CD4-positive, alpha-beta T cell (primary cell): ENCODE results near the gene NCAPD2. TPM values are rescaled to one million over a fixed set of nuclear protein-coding genes. Genes with fewer than 3 reads are reported as not detected.

Source experiments
- ATAC-seq: fragments of 200-7000 bp; cut with Tn5 transposase; one replicate; pipeline ENCODE4 v1.10.0; 2022; ENCODE audit warnings: mild to moderate bottlenecking; ENCODE audit not compliant: poor library complexity
- CTCF ChIA-PET: fragments of 350-600 bp; sonication (Branson Sonifier 250); formaldehyde crosslinking; loops from one replicate; lab custom pipeline; 2021; ENCODE audit warnings: antibody characterized with exemption, inconsistent platforms; lab: Charles Lee
- POLR2A ChIA-PET: fragments of 350-600 bp; sonication (Branson Sonifier 250); formaldehyde crosslinking; loops from one replicate; lab custom pipeline; 2021; ENCODE audit warnings: antibody characterized with exemption, inconsistent platforms; lab: Charles Lee
- DNase-seq, 14 experiments: peaks; one replicate each; pipeline ENCODE4 v3.0.0-alpha.2; 2013 to 2020; ENCODE audit warnings: mixed read lengths in 2 of 14
- H3K27ac ChIP-seq, 2 donors: one replicate each; pipeline versions ENCODE4 v1.5.1 to v1.7.0; 2013; ENCODE audit warnings: low read length in 2 of 2, low read depth in 1 of 2, mild to moderate bottlenecking in 1 of 2
- H3K27me3 ChIP-seq, 2 experiments: 1 replicate in 1 of 2; 2 replicates in 1 of 2; pipeline versions ENCODE4 v1.6.1 to v1.7.0; 2013; ENCODE audit warnings: low read length in 2 of 2, control low read depth in 1 of 2, mild to moderate bottlenecking in 1 of 2, moderate library complexity in 1 of 2; ENCODE audit not compliant: insufficient read depth in 2 of 2, control insufficient read depth in 1 of 2
- H3K36me3 ChIP-seq: one replicate; pipeline ENCODE4 v1.6.1; 2013; ENCODE audit warnings: low read length, control low read depth; ENCODE audit not compliant: insufficient read depth
- H3K4me1 ChIP-seq: one replicate; pipeline ENCODE4 v1.6.1; 2013; ENCODE audit warnings: low read length, control low read depth; ENCODE audit not compliant: insufficient read depth
- H3K4me3 ChIP-seq: one replicate; pipeline ENCODE4 v1.5.1; 2013; ENCODE audit warnings: mild to moderate bottlenecking, low read length, moderate library complexity
- H3K9me3 ChIP-seq, 2 experiments: 1 replicate in 1 of 2; 2 replicates in 1 of 2; pipeline versions ENCODE4 v1.6.1 to v1.7.0; 2013; ENCODE audit warnings: low read length in 2 of 2, mild to moderate bottlenecking in 2 of 2, control low read depth in 1 of 2, moderate library complexity in 1 of 2; ENCODE audit not compliant: control insufficient read depth in 1 of 2, insufficient read depth in 1 of 2
- H3K27ac Mint-ChIP-seq: one replicate; pipeline ENCODE4 v1.8.0; 2020; ENCODE audit warnings: mixed read lengths
- H3K27me3 Mint-ChIP-seq: one replicate; pipeline ENCODE4 v1.8.0; 2021; ENCODE audit warnings: mixed read lengths
- H3K36me3 Mint-ChIP-seq: one replicate; pipeline ENCODE4 v1.8.0; 2021; ENCODE audit warnings: low read depth, mixed read lengths
- H3K4me1 Mint-ChIP-seq: one replicate; pipeline ENCODE4 v1.8.0; 2021; ENCODE audit warnings: low read depth, mixed read lengths
- H3K4me3 Mint-ChIP-seq: one replicate; pipeline ENCODE4 v1.8.0; 2020; ENCODE audit warnings: mild to moderate bottlenecking, mixed read lengths
- H3K9me3 Mint-ChIP-seq: one replicate; pipeline ENCODE4 v1.8.0; 2020; ENCODE audit warnings: mixed read lengths
- intact Hi-C, 2 experiments: fragments of 100-400 bp; cut with DNase I in 1 of 2; cut with micrococcal nuclease in 1 of 2; formaldehyde crosslinking; loops; one replicate each; pipeline versions ENCODE4 v1.15.1 to v1.9.0; 2023 to 2025; cut with DNase I, micrococcal nuclease
- total RNA-seq, 174 experiments: library from RNA in 2 of 174; stranded (reverse) in 2 of 174; gene quantifications; one replicate each; pipeline ENCODE4 v1.2.3 and lab custom pipeline; 2021 to 2026
- TF ChIP-seq, protein P1 (sequence below): fragments of 200-600 bp; IDR thresholded peaks from one replicate; pipeline ENCODE4 v1.8.0; 2022; ENCODE audit warnings: antibody characterized with exemption, mild to moderate bottlenecking

The NCAPD2 gene
- total RNA-seq, 2 experiments from 2014 or later = 13.7 to 14.9 TPM

- peak overlapping the region; percentile 98 for H3K27ac Mint-ChIP-seq
- peak overlapping the region; percentile 95 for H3K4me3 ChIP-seq
- ChIA-PET CTCF (interaction anchor here (0.7 to 2.7 kb wide), 3 partner anchors 13 to 121 kb away, joined by 3 to 7 read pairs (median 3); partner anchors contain the start of gene IFFO1), POLR2A (interaction anchor here (0.8 to 2.0 kb wide), 7 partner anchors 11 to 371 kb away, joined by 3 to 15 read pairs (median 6); partner anchors contain the start of genes IFFO1, TAPBPL, VAMP1 and ZNF384)
- peaks cover 75% of the 10 kb centered on the region for H3K36me3 Mint-ChIP-seq
- H3K9me3 Mint-ChIP-seq = no peaks in the 10 kb centered on the region
- TF ChIP-seq, protein P1, sequence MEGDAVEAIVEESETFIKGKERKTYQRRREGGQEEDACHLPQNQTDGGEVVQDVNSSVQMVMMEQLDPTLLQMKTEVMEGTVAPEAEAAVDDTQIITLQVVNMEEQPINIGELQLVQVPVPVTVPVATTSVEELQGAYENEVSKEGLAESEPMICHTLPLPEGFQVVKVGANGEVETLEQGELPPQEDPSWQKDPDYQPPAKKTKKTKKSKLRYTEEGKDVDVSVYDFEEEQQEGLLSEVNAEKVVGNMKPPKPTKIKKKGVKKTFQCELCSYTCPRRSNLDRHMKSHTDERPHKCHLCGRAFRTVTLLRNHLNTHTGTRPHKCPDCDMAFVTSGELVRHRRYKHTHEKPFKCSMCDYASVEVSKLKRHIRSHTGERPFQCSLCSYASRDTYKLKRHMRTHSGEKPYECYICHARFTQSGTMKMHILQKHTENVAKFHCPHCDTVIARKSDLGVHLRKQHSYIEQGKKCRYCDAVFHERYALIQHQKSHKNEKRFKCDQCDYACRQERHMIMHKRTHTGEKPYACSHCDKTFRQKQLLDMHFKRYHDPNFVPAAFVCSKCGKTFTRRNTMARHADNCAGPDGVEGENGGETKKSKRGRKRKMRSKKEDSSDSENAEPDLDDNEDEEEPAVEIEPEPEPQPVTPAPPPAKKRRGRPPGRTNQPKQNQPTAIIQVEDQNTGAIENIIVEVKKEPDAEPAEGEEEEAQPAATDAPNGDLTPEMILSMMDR = no peak
- intact Hi-C loops = loop anchor here (5.0 kb wide), 2 partner anchors 40 to 120 kb away; partner anchors contain the start of genes ZNF384 (in 2 of the 2) and CHD4 (in 1 of the 2)
- H3K9me3 ChIP-seq = no peaks in the 10 kb centered on the region
- peaks cover 73% of the 10 kb centered on the region for H3K36me3 ChIP-seq
- peaks cover 63% of the 10 kb centered on the region for H3K4me1 Mint-ChIP-seq
- H3K27ac ChIP-seq = no peak overlapping the region
- peaks cover 54% of the 10 kb centered on the region for H3K4me1 ChIP-seq
- peak overlapping the region; percentile 100 for H3K4me3 Mint-ChIP-seq
- no peaks in the 10 kb centered on the region for H3K27me3 ChIP-seq
- DNase-seq (no peak), ATAC-seq (no peak)
- H3K27me3 Mint-ChIP-seq = no peaks in the 10 kb centered on the region
Observed at GRCh38 chr12:6567112-6567670, 73.3 kb downstream of the NCAPD2 start.

DNA sequence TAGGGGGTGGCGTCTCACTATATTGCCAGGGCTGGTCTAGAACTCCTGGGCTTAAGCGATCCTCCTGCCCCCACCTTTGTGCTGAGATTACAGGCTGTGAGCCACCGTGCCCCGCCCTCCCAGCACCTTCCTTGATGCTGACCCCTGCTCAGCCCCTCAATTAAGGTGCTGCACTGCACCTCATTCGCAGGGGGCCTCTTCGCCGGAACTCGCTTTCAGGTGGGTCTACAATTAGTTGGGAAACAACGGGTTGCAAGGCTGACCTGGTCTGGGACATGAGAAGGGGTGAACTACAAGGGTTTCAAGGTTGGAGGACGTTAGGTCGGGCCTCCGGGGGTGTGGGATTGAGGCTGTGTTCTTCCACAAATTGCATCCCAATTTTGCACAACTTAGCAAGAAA lies 75.4 kb downstream of the NCAPD2 start:
- Histone ChIP-seq H3K4me1 (peaks cover 41% of the 10 kb centered on the region), H3K9me3 (no peaks in the 10 kb centered on the region), H3K27ac (no peak overlapping the region), H3K4me3 (no peak overlapping the region), H3K27me3 (no peaks in the 10 kb centered on the region), H3K36me3 (peaks cover 74% of the 10 kb centered on the region)
- Mint-ChIP-seq H3K4me1 (peaks cover 50% of the 10 kb centered on the region), H3K27ac (peak overlapping the region; percentile 98), H3K27me3 (no peaks in the 10 kb centered on the region), H3K9me3 (no peaks in the 10 kb centered on the region), H3K36me3 (peaks cover 76% of the 10 kb centered on the region), H3K4me3 (peak overlapping the region; percentile 100)
- ATAC-seq = no peak
- CTCF ChIA-PET = interaction anchor here (2.7 kb wide), 1 partner anchor 15 kb away, joined by 7 read pairs; the partner anchor contains the start of gene IFFO1
- DNase-seq = no peak
- POLR2A ChIA-PET = no interaction called here
- intact Hi-C loops = loop anchor here (5.0 kb wide), 2 partner anchors 38 to 118 kb away; partner anchors contain the start of genes ZNF384 (in 2 of the 2) and CHD4 (in 1 of the 2)
- TF ChIP-seq, protein P1 = no peak

GRCh38 chr12:6569786-6570185 lies 75.9 kb downstream of the NCAPD2 start:
- peak overlapping the region; percentile 98 for H3K27ac Mint-ChIP-seq
- TF ChIP-seq, protein P1 = no peak
- H3K4me1 ChIP-seq = peaks cover 41% of the 10 kb centered on the region
- no peaks in the 10 kb centered on the region for H3K27me3 ChIP-seq
- POLR2A ChIA-PET = interaction anchor here (0.6 kb wide), 1 partner anchor 282 kb away, joined by 3 read pairs; the partner anchor contains the start of gene USP5
- ATAC-seq (no peak), DNase-seq (no peak)
- H3K27ac ChIP-seq = no peak overlapping the region
- no peak overlapping the region for H3K4me3 ChIP-seq
- peaks cover 47% of the 10 kb centered on the region for H3K4me1 Mint-ChIP-seq
- peaks cover 75% of the 10 kb centered on the region for H3K36me3 ChIP-seq
- H3K27me3 Mint-ChIP-seq = no peaks in the 10 kb centered on the region
- no peaks in the 10 kb centered on the region for H3K9me3 ChIP-seq
- intact Hi-C loops = loop anchor here (2.0 to 5.0 kb wide), 3 partner anchors 33 to 118 kb away; partner anchors contain the start of genes ZNF384 (in 2 of the 2) and CHD4 (in 1 of the 2)
- H3K36me3 Mint-ChIP-seq = peaks cover 76% of the 10 kb centered on the region
- CTCF ChIA-PET = interaction anchor here (0.7 to 1.8 kb wide), 7 partner anchors 12 to 303 kb away, joined by 3 to 6 read pairs (median 4); partner anchors contain the start of genes IFFO1 and SPSB2
- no peaks in the 10 kb centered on the region for H3K9me3 Mint-ChIP-seq
- peak overlapping the region; percentile 100 for H3K4me3 Mint-ChIP-seq
